Tibial nerve (tissue), 4 donors: ENCODE measurements around the gene CHEK2. TPM values are rescaled to one million over a fixed set of nuclear protein-coding genes. Genes with fewer than 3 reads are reported as not detected.
A peak's percentile ranks its signal among the peaks of the same experiment; 100 is the strongest.
"Not testable (repeated sequence)": the region's sequence is repeated elsewhere in the genome, so short reads cannot be mapped to it uniquely, and the experiment has no call there.

ENCODE experiments used
- DNase-seq, 2 donors: peaks; one replicate each; pipeline ENCODE4 v3.0.0-alpha.2; 2019; ENCODE audit warnings: low spot score in 2 of 2
- H3K27ac ChIP-seq, 4 donors: fragments of 200-600 bp; sonication (generic) in 3 of 4; one replicate each; pipeline ENCODE4 v1.5.1; 2017 to 2019; ENCODE audit warnings: mild to moderate bottlenecking in 1 of 4
- H3K27me3 ChIP-seq, 2 donors: fragments of 200-600 bp; sonication (generic) in 1 of 2; one replicate each; pipeline versions ENCODE4 v1.5.1 to v1.6.0; 2017 to 2019
- H3K36me3 ChIP-seq, 3 donors: fragments of 200-600 bp; sonication (generic); one replicate each; pipeline ENCODE4 v1.5.1; 2018 to 2019
- H3K4me1 ChIP-seq, 4 donors: fragments of 200-600 bp; sonication (generic) in 3 of 4; one replicate each; pipeline ENCODE4 v1.5.1; 2017 to 2019
- H3K4me3 ChIP-seq, 4 donors: fragments of 200-600 bp; sonication (generic) in 3 of 4; one replicate each; pipeline ENCODE4 v1.5.1; 2017 to 2019; ENCODE audit warnings: mild to moderate bottlenecking in 1 of 4, moderate library complexity in 1 of 4
- H3K9me3 ChIP-seq, 4 donors: fragments of 200-600 bp; sonication (generic) in 3 of 4; one replicate each; pipeline ENCODE4 v1.5.1; 2017 to 2019
- CTCF ChIP-seq, 5 experiments: fragments of 200-600 bp in 3 of 5; fragments of 450-650 bp in 2 of 5; sonication (generic) in 3 of 5; IDR thresholded peaks; one replicate each; pipeline ENCODE4 v1.5.1; 2016 to 2019; ENCODE audit warnings: antibody characterized with exemption in 5 of 5, mild to moderate bottlenecking in 3 of 5, moderate library complexity in 2 of 5
- EP300 ChIP-seq, 2 donors: sonication (generic); formaldehyde crosslinking; IDR thresholded peaks; one replicate each; pipeline ENCODE4 v1.6.1; 2017; ENCODE audit warnings: antibody characterized with exemption in 2 of 2, mild to moderate bottlenecking in 1 of 2
- POLR2A ChIP-seq, 2 donors: fragments of 450-650 bp; IDR thresholded peaks; one replicate each; pipeline ENCODE4 v1.6.1; 2017; ENCODE audit warnings: antibody characterized with exemption in 2 of 2, mild to moderate bottlenecking in 2 of 2, moderate library complexity in 2 of 2
- WGBS, 2 donors: methylation state at CpG; one replicate each; pipeline ENCODE4 v1.1.5; 2018; 5-methylcytosine and 5-hydroxymethylcytosine counted together
- total RNA-seq, 4 donors: library from RNA; depleted of rRNA; stranded (reverse); fragments of >200 nt; gene quantifications; one replicate each; pipeline ENCODE4 v1.1.0, GENCODE V29; 2016

Gene CHEK2
- total RNA-seq, 4 donors from 2014 or later, result 7.4 to 22.0 (median 13.1) TPM

- Histone ChIP-seq H3K27me3 (no peaks in the 10 kb centered on the region), H3K4me1 (peaks cover 0 to 32% (median 7%) of the 10 kb centered on the region in 4 donors), H3K9me3 (no peaks in the 10 kb centered on the region), H3K27ac (peak overlapping the region; percentile 47 to 87 (median 71)), H3K36me3 (peaks cover 0 to 6% (median 0%) of the 10 kb centered on the region in 3 donors), H3K4me3 (no peak overlapping the region)
- TF ChIP-seq CTCF (IDR thresholded peaks at IDR 0.05), result no peak
- no peak for TF ChIP-seq EP300 (IDR thresholded peaks at IDR 0.05)
- no peak for TF ChIP-seq POLR2A (IDR thresholded peaks at IDR 0.05)
- DNase-seq, result no peak
- 19 to 35% methylated on average over 2 of the region's 2 CpGs for WGBS, 2 donors
Observed at GRCh38 chr22:28711341-28711740, 30.3 kb downstream of the CHEK2 start.

- Histone ChIP-seq H3K4me1 (peaks cover 0 to 32% (median 7%) of the 10 kb centered on the region in 4 donors), H3K27me3 (no peaks in the 10 kb centered on the region), H3K9me3 (no peaks in the 10 kb centered on the region), H3K4me3 (no peak overlapping the region), H3K36me3 (peaks cover 0 to 7% (median 0%) of the 10 kb centered on the region in 3 donors), H3K27ac (peak overlapping the region in 3 of 4 donors; percentile 37 to 87 (median 76))
- WGBS, 2 donors, result 42 to 46% methylated on average over 3 of the region's 3 CpGs
- TF ChIP-seq EP300 (IDR thresholded peaks at IDR 0.05), result no peak
- no peak for DNase-seq
Observed at GRCh38 chr22:28710576-28711191, 30.9 kb downstream of the CHEK2 start.

GRCh38 chr22:28710107-28710506 is 31.5 kb downstream of the CHEK2 start:
- TF ChIP-seq EP300 (IDR thresholded peaks at IDR 0.05) (no peak), POLR2A (IDR thresholded peaks at IDR 0.05) (no peak)
- peak overlapping the region in 2 of 4 donors; percentile 76 to 87 for H3K27ac ChIP-seq

GRCh38 chr22:28706845-28707244 is 34.8 kb downstream of the CHEK2 start:
- TF ChIP-seq EP300 (IDR thresholded peaks at IDR 0.05), result no peak
- no peak for TF ChIP-seq POLR2A (IDR thresholded peaks at IDR 0.05)
- H3K4me1 ChIP-seq, result peaks cover 0 to 21% (median 7%) of the 10 kb centered on the region in 4 donors
- H3K9me3 ChIP-seq, result no peaks in the 10 kb centered on the region
- H3K27me3 ChIP-seq, result no peaks in the 10 kb centered on the region
- peaks cover 0 to 7% (median 0%) of the 10 kb centered on the region in 3 donors for H3K36me3 ChIP-seq
- DNase-seq, result no peak
- H3K4me3 ChIP-seq, result no peak overlapping the region
- WGBS, 2 donors, result 88 to 93% methylated on average over 6 of the region's 6 CpGs
- no peak overlapping the region for H3K27ac ChIP-seq

More at GRCh38 chr22:28710107-28710506, 31.5 kb downstream of the CHEK2 start:
- H3K4me1 ChIP-seq, result peaks cover 0 to 32% (median 7%) of the 10 kb centered on the region in 4 donors
- peaks cover 0 to 7% (median 0%) of the 10 kb centered on the region in 3 donors for H3K36me3 ChIP-seq
- H3K27me3 ChIP-seq, result no peaks in the 10 kb centered on the region
- no peaks in the 10 kb centered on the region for H3K9me3 ChIP-seq
- no peak for DNase-seq
- no peak overlapping the region for H3K4me3 ChIP-seq

- no peaks in the 10 kb centered on the region for H3K4me1 ChIP-seq
- TF ChIP-seq EP300 (IDR thresholded peaks at IDR 0.05) (no peak), CTCF (IDR thresholded peaks at IDR 0.05) (no peak)
- H3K9me3 ChIP-seq, result no peaks in the 10 kb centered on the region
- H3K27ac ChIP-seq, result no peak overlapping the region
- H3K27me3 ChIP-seq, result no peaks in the 10 kb centered on the region
- DNase-seq, result no peak
- peaks cover 0 to 12% (median 0%) of the 10 kb centered on the region in 3 donors for H3K36me3 ChIP-seq
- H3K4me3 ChIP-seq, result no peak overlapping the region
Observed at GRCh38 chr22:28703436-28703835, 38.2 kb downstream of the CHEK2 start.

- 92 to 94% methylated on average over 2 of the region's 2 CpGs for WGBS, 2 donors
- H3K4me1 ChIP-seq, result no peaks in the 10 kb centered on the region
- H3K27ac ChIP-seq, result no peak overlapping the region
- no peak for DNase-seq
- H3K27me3 ChIP-seq, result no peaks in the 10 kb centered on the region
- TF ChIP-seq CTCF (IDR thresholded peaks at IDR 0.05) (no peak), POLR2A (IDR thresholded peaks at IDR 0.05) (no peak), EP300 (IDR thresholded peaks at IDR 0.05) (no peak)
- H3K36me3 ChIP-seq, result peaks cover 0 to 12% (median 0%) of the 10 kb centered on the region in 3 donors
- no peak overlapping the region for H3K4me3 ChIP-seq
- no peaks in the 10 kb centered on the region for H3K9me3 ChIP-seq
Observed at GRCh38 chr22:28702891-28703290, 38.7 kb downstream of the CHEK2 start.

- peaks cover 0 to 21% (median 0%) of the 10 kb centered on the region in 3 donors for H3K36me3 ChIP-seq
- not testable (repeated sequence) for DNase-seq, H3K9me3 ChIP-seq, H3K4me1 ChIP-seq, H3K27me3 ChIP-seq, H3K27ac ChIP-seq, H3K4me3 ChIP-seq
- WGBS, 2 donors, result 93 to 94% methylated on average over 6 of the region's 6 CpGs
Observed at GRCh38 chr22:28693041-28693760, 48.4 kb downstream of the CHEK2 start.

- H3K4me3 ChIP-seq, H3K4me1 ChIP-seq, DNase-seq, H3K9me3 ChIP-seq, H3K27me3 ChIP-seq, H3K27ac ChIP-seq: not testable (repeated sequence)
- 94 to 100% methylated on average over 2 of the region's 2 CpGs for WGBS, 2 donors
- H3K36me3 ChIP-seq, result peaks cover 0 to 13% (median 0%) of the 10 kb centered on the region in 3 donors
Observed at GRCh38 chr22:28689796-28690195, 51.8 kb downstream of the CHEK2 start.

GRCh38 chr22:28682966-28683365 is 58.7 kb downstream of the CHEK2 start:
- not testable (repeated sequence) for H3K27ac ChIP-seq, H3K4me3 ChIP-seq, H3K4me1 ChIP-seq, H3K36me3 ChIP-seq, DNase-seq, H3K9me3 ChIP-seq, H3K27me3 ChIP-seq
- WGBS, 2 donors, result 93 to 98% methylated on average over 4 of the region's 4 CpGs
